Stomach (tissue), 4 donors: Measurements from ENCODE around the gene PRKCE.

ENCODE experiments used
- POLR2A ChIP-seq, 4 donors: fragments of 450-650 bp; IDR thresholded peaks; one replicate each; pipeline ENCODE4 v1.6.1; 2016; ENCODE audit warnings: antibody characterized with exemption in 4 of 4, control low read depth in 2 of 4, mild to moderate bottlenecking in 1 of 4, moderate library complexity in 1 of 4
- POLR2AphosphoS5 ChIP-seq, 3 donors: sonication (generic); formaldehyde crosslinking; IDR thresholded peaks; one replicate each; pipeline ENCODE4 v1.6.1; 2016; ENCODE audit warnings: antibody characterized with exemption in 3 of 3
- TF ChIP-seq, protein P1 (sequence below), 7 experiments: fragments of 450-650 bp in 4 of 7; fragments of 200-600 bp in 3 of 7; sonication (generic) in 3 of 7; IDR thresholded peaks; one replicate each; pipeline ENCODE4 v1.5.1; 2016 to 2019; ENCODE audit warnings: antibody characterized with exemption in 7 of 7, control low read depth in 2 of 7, mild to moderate bottlenecking in 1 of 7

DNA sequence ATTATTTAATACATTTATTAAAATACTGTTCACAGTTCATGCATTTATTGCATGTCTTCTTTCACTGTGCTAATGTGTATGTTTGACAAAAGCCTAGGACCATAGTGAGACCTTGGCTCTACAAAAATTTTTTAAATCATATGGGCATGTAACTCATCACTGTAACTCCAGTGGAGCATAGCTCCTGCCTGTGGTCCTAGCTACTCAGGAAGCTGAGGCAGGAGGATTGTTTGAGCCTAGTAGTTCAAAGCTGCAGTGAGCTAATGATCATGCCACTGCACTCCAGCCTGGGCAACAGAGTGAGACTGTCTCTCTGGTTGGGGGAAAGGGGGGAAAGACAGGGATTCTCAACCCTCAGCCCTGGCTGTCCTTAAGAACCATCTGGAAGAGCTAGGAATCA is 137.8 kb downstream of the PRKCE start:
- TF ChIP-seq, protein P1, sequence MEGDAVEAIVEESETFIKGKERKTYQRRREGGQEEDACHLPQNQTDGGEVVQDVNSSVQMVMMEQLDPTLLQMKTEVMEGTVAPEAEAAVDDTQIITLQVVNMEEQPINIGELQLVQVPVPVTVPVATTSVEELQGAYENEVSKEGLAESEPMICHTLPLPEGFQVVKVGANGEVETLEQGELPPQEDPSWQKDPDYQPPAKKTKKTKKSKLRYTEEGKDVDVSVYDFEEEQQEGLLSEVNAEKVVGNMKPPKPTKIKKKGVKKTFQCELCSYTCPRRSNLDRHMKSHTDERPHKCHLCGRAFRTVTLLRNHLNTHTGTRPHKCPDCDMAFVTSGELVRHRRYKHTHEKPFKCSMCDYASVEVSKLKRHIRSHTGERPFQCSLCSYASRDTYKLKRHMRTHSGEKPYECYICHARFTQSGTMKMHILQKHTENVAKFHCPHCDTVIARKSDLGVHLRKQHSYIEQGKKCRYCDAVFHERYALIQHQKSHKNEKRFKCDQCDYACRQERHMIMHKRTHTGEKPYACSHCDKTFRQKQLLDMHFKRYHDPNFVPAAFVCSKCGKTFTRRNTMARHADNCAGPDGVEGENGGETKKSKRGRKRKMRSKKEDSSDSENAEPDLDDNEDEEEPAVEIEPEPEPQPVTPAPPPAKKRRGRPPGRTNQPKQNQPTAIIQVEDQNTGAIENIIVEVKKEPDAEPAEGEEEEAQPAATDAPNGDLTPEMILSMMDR (IDR thresholded peaks at IDR 0.05) = no peak
- TF ChIP-seq POLR2A (IDR thresholded peaks at IDR 0.05) (no peak), POLR2AphosphoS5 (IDR thresholded peaks at IDR 0.05) (no peak)
